ENCODE measurements around the gene YIPF4.

YIPF4 gene

DNA sequence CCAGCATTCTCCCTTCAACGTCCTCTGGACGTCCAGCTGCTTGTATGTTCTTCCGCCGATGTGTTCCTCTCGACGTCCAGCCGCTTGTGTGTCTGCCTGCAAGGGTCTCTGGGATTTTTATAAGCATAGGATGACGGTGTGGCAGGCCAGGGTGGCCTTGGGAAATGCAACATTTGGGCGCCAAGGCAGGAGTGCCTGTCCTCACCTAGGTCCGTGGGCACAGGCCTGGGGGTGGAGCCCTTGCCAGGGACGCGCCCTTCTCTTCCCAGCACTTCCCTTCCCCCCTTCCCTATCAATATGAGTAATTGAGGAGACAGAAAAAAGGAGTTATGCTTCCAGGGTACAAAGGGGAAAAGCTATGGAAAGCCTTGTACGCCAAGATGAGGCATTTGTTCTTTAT, 19.5 kb upstream of the YIPF4 start:
- no peak for TF ChIP-seq POLR2A (IDR thresholded peaks at IDR 0.05; ENCODE audit: extremely low read depth, insufficient read length)
- TF ChIP-seq, protein P1, sequence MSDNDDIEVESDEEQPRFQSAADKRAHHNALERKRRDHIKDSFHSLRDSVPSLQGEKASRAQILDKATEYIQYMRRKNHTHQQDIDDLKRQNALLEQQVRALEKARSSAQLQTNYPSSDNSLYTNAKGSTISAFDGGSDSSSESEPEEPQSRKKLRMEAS (IDR thresholded peaks at IDR 0.05; ENCODE audit: low read depth, low read length), result no peak
- no peak for TF ChIP-seq MYC (IDR thresholded peaks at IDR 0.05; ENCODE audit: low read depth, low read length)
- TF ChIP-seq, protein P2, sequence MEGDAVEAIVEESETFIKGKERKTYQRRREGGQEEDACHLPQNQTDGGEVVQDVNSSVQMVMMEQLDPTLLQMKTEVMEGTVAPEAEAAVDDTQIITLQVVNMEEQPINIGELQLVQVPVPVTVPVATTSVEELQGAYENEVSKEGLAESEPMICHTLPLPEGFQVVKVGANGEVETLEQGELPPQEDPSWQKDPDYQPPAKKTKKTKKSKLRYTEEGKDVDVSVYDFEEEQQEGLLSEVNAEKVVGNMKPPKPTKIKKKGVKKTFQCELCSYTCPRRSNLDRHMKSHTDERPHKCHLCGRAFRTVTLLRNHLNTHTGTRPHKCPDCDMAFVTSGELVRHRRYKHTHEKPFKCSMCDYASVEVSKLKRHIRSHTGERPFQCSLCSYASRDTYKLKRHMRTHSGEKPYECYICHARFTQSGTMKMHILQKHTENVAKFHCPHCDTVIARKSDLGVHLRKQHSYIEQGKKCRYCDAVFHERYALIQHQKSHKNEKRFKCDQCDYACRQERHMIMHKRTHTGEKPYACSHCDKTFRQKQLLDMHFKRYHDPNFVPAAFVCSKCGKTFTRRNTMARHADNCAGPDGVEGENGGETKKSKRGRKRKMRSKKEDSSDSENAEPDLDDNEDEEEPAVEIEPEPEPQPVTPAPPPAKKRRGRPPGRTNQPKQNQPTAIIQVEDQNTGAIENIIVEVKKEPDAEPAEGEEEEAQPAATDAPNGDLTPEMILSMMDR (IDR thresholded peaks at IDR 0.05; ENCODE audit: low read depth, low read length), result no peak
- DNase-seq (ENCODE audit: low read depth), result no peak

DNA sequence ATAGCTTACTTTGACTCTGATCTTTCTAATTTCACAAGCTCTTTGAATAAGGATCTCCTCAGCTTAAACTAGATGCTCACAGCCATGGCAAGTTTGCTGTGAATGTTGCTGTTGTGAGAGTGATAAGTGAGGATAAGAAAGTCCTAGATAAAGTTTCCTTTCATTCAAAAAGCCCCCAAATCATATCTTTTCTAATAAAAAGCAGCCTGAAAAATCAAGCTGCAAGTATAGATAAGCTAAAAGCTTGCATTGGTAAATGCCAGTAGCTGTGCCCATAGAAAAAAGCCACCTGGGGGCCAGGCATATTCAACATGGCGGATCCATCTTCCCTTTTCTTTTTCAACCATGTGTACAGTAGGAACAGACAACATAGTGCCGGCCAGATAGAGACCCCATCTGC, 17.3 kb upstream of the YIPF4 start:
- H3K4me3 ChIP-seq (ENCODE audit: low read depth, low read length), result no peak overlapping the region
- TF ChIP-seq, protein P1 (IDR thresholded peaks at IDR 0.05; ENCODE audit: low read depth, low read length), result no peak
- TF ChIP-seq, protein P2 (IDR thresholded peaks at IDR 0.05; ENCODE audit: low read depth, low read length), result no peak
- TF ChIP-seq MYC (IDR thresholded peaks at IDR 0.05; ENCODE audit: low read depth, low read length) (no peak), POLR2A (IDR thresholded peaks at IDR 0.05; ENCODE audit: extremely low read depth, insufficient read length) (no peak)
- no peak for DNase-seq (ENCODE audit: low read depth)

More for the DNA sequence above, 19.5 kb upstream of the YIPF4 start:
- H3K4me3 ChIP-seq (ENCODE audit: low read depth, low read length), result no peak overlapping the region

DNA sequence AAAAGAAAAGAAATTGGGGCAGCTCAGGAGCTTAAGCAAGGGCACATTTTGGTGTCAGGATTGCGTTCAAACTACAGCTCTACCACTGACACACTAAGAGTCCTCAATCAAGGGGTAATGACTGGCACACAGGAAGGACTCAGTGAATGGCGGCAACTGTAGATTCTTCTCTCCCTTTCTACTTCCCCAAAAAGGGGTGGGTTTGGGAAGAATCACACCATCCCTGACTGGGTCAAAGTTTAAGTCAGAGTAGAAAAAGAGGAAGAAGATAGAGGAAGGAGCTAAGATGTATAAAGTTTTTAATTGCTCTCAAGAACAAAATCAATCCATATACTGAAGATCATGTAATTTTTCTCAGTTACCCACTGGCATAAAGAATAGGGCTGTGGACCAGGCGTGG, 15.6 kb upstream of the YIPF4 start:
- no peak overlapping the region for H3K4me3 ChIP-seq (ENCODE audit: low read depth, low read length)
- TF ChIP-seq, protein P2 (IDR thresholded peaks at IDR 0.05; ENCODE audit: low read depth, low read length), result no peak
- TF ChIP-seq, protein P1 (IDR thresholded peaks at IDR 0.05; ENCODE audit: low read depth, low read length), result no peak
- no peak for TF ChIP-seq POLR2A (IDR thresholded peaks at IDR 0.05; ENCODE audit: extremely low read depth, insufficient read length)
- TF ChIP-seq MYC (IDR thresholded peaks at IDR 0.05; ENCODE audit: low read depth, low read length), result no peak
- peak; percentile 90 for DNase-seq (ENCODE audit: low read depth)

DNA sequence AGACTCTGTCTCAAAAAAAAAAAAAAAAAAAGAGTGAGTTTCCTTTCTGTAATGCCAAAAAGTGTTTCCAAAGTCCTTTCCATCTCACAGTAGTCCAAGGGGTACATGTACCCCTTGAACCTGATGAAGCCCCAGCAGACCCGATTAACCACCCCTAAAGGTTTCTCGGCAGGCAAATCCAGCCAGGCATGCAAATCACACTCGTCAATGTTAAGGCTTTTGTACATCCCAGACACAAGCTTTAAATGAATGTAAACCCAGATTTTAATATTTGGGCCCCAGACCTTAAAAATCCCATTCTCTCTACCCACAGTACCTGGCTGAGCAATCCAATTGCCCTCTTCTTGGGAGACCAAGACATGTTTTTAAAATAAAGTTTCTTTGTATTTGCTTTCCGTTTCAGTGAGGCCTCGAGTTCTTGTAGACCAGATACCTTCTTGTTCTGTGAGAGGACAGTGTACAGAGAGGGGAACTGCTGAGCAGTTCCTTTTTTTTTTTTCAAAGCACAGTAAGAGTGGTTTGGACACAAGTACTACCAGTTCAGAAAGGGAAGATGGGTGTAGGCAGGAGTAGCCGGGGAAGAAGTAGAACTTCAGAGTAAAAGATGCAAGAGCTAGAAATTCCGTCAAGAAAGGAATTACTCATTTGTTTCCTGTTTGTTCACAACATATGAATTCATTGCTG, 13.1 kb upstream of the YIPF4 start, which contains the start of gene NLRC4:
TSS of gene NLRC4 (minus strand) at position 465 of the 684 bp plus-strand sequence. CDS start 8,111 bp downstream, outside the sequence.
- H3K4me3 ChIP-seq (ENCODE audit: low read depth, low read length), result peak within 1 kb of the TSS; percentile 39
- peak; percentile 86 for DNase-seq (ENCODE audit: low read depth)
- TF ChIP-seq MYC (IDR thresholded peaks at IDR 0.05; ENCODE audit: low read depth, low read length), result no peak
- TF ChIP-seq, protein P1 (IDR thresholded peaks at IDR 0.05; ENCODE audit: low read depth, low read length), result 0 out of 2 replicates have a peak, but pooled peaks have one; percentile 3

DNA sequence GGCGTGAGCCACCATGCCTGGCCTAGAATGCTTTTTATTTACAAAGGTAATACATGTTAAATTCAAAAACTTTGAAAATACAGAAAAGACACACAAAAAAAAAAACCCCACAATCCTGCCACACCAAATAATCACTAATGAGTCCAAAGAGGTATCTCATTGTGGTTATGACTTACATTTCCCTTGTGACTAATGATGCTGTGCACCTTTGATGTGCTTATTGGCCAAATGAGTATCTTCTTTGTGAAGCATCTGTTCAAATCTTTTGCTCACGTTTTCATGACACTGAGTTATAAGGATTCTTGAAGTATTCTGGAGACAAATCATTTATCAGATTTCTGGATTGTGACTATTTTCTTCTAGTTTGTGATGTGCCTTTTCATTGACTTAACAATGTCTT, 6.6 kb upstream of the YIPF4 start:
- TF ChIP-seq MYC (IDR thresholded peaks at IDR 0.05; ENCODE audit: low read depth, low read length), result no peak
- no peak for TF ChIP-seq POLR2A (IDR thresholded peaks at IDR 0.05; ENCODE audit: extremely low read depth, insufficient read length)
- TF ChIP-seq, protein P1 (IDR thresholded peaks at IDR 0.05; ENCODE audit: low read depth, low read length), result no peak
- TF ChIP-seq, protein P2 (IDR thresholded peaks at IDR 0.05; ENCODE audit: low read depth, low read length), result no peak
- H3K4me3 ChIP-seq (ENCODE audit: low read depth, low read length), result no peak overlapping the region
- DNase-seq (ENCODE audit: low read depth), result no peak

DNA sequence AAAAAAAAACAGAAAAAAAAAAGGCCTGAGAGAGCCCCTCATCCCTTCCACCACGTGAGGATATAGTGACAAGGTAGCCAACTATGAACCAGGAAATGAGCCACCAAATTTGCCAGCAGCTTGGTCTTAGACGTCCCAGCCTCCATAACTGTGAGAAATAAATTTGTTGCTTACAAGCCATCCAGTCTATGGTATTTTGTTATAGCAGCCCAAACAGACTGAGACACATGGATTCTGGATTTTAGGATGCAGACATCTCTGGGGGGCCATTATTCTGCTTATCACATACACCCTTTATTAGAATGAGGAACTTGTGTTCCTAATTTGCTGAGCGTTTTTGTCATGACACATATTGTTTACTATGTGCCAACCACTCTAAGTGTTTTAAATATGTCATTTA, 5.4 kb upstream of the YIPF4 start:
- H3K4me3 ChIP-seq (ENCODE audit: low read depth, low read length), result no peak overlapping the region
- TF ChIP-seq MYC (IDR thresholded peaks at IDR 0.05; ENCODE audit: low read depth, low read length), result no peak
- TF ChIP-seq, protein P2 (IDR thresholded peaks at IDR 0.05; ENCODE audit: low read depth, low read length), result no peak
- TF ChIP-seq POLR2A (IDR thresholded peaks at IDR 0.05; ENCODE audit: extremely low read depth, insufficient read length), result no peak
- TF ChIP-seq, protein P1 (IDR thresholded peaks at IDR 0.05; ENCODE audit: low read depth, low read length), result no peak
- no peak for DNase-seq (ENCODE audit: low read depth)

Measured in NB4 (cell line).